Smooth muscle cell (in vitro differentiated cells): Measurements from ENCODE around the gene ARHGAP10. TPM values are rescaled to one million over a fixed set of nuclear protein-coding genes. Genes with fewer than 3 reads are reported as not detected.

Experiments used
- DNase-seq: peaks from one replicate; lab custom pipeline; 2025; ENCODE audit not compliant: unreplicated experiment; lab: John Stamatoyannopoulos, UW
- H2AFZ ChIP-seq: fragments of 200-600 bp; sonication (generic); 2 replicates; pipeline ENCODE4 v1.6.0; 2016; ENCODE audit warnings: antibody characterized with exemption, low read depth, mild to moderate bottlenecking
- H3F3A ChIP-seq: fragments of 200-600 bp; sonication (generic); 2 replicates; pipeline ENCODE4 v1.6.0; 2017; ENCODE audit warnings: antibody characterized with exemption, low read depth
- H3K27ac ChIP-seq: fragments of 200-600 bp; sonication (generic); 2 replicates; pipeline ENCODE4 v1.5.1; 2016; ENCODE audit warnings: low read depth, mild to moderate bottlenecking
- H3K27me3 ChIP-seq: fragments of 200-600 bp; sonication (generic); 2 replicates; pipeline ENCODE4 v1.6.1; 2016; ENCODE audit warnings: low read depth, mild to moderate bottlenecking
- H3K36me3 ChIP-seq: fragments of 200-600 bp; sonication (generic); 2 replicates; pipeline ENCODE4 v1.5.1; 2016; ENCODE audit warnings: low read depth
- H3K4me1 ChIP-seq: fragments of 200-600 bp; sonication (generic); 2 replicates; pipeline ENCODE4 v1.5.1; 2016; ENCODE audit warnings: low read depth
- H3K4me2 ChIP-seq: fragments of 200-600 bp; sonication (generic); 2 replicates; pipeline ENCODE4 v1.6.0; 2016; ENCODE audit warnings: mild to moderate bottlenecking
- H3K4me3 ChIP-seq: fragments of 200-600 bp; sonication (generic); 2 replicates; pipeline ENCODE4 v1.5.1; 2016; ENCODE audit warnings: mild to moderate bottlenecking
- H3K79me2 ChIP-seq: fragments of 200-600 bp; sonication (generic); 2 replicates; pipeline ENCODE4 v1.6.0; 2016; ENCODE audit warnings: low read depth, mild to moderate bottlenecking
- H3K9ac ChIP-seq: fragments of 200-600 bp; sonication (generic); 2 replicates; pipeline ENCODE4 v1.6.0; 2016; ENCODE audit warnings: low read depth
- H3K9me3 ChIP-seq: fragments of 200-600 bp; sonication (generic); replicated peaks from 2 replicates; pipeline ENCODE4 v1.5.1; 2016; ENCODE audit warnings: low read depth
- H4K20me1 ChIP-seq: fragments of 200-600 bp; sonication (generic); 2 replicates; pipeline ENCODE4 v1.6.0; 2016; ENCODE audit warnings: low read depth
- CTCF ChIP-seq: fragments of 200-600 bp; sonication (generic); IDR thresholded peaks from 2 replicates; pipeline ENCODE4 v1.5.1; 2017; ENCODE audit warnings: borderline replicate concordance, mild to moderate bottlenecking, antibody characterized with exemption; ENCODE audit not compliant: insufficient read depth, poor library complexity, severe bottlenecking
- WGBS: methylation state at CpG from one replicate; pipeline ENCODE4 v1.1.7; 2016; ENCODE audit warnings: low lambda C conversion rate; 5-methylcytosine and 5-hydroxymethylcytosine counted together
- polyA plus RNA-seq: library from polyadenylated mRNA; unstranded; fragments of >200 nt; fragmentation: Nextera tagmentation; extraction: Ambion mirVana; gene quantifications from 2 replicates; pipeline ENCODE4 v1.2.1, GENCODE V29; 2016
- total RNA-seq: library from RNA; depleted of rRNA; stranded (reverse); fragments of >200 nt; gene quantifications from 2 replicates; pipeline ENCODE4 v1.2.3, GENCODE V29; 2014

The ARHGAP10 gene
- total and polyA plus RNA-seq, 2 experiments from 2014 or later: 6.2 to 11.6 TPM

GRCh38 chr4:147987252-147987651 is 255.4 kb downstream of the ARHGAP10 start:
- H3K27ac ChIP-seq: no peak overlapping the region
- H3K27me3 ChIP-seq: no peaks in the 10 kb centered on the region
- no peak overlapping the region for H3K9ac ChIP-seq
- no peaks in the 10 kb centered on the region for H3K9me3 ChIP-seq
- H3K4me3 ChIP-seq: no peak overlapping the region
- H3F3A ChIP-seq: no peaks in the 10 kb centered on the region
- no peak overlapping the region for H3K4me2 ChIP-seq
- H4K20me1 ChIP-seq: peaks cover 13% of the 10 kb centered on the region
- H3K79me2 ChIP-seq: no peaks in the 10 kb centered on the region
- DNase-seq: no peak
- 91% methylated on average over 4 of the region's 4 CpGs for WGBS
- TF ChIP-seq CTCF: no peak
- no peaks in the 10 kb centered on the region for H3K36me3 ChIP-seq
- peaks cover 17% of the 10 kb centered on the region for H3K4me1 ChIP-seq
- no peak overlapping the region for H2AFZ ChIP-seq

GRCh38 chr4:147991543-147992283 is 259.8 kb downstream of the ARHGAP10 start:
- WGBS: 95% methylated on average over 11 of the region's 11 CpGs
- no peak for DNase-seq
- Histone ChIP-seq H3K9me3 (no peaks in the 10 kb centered on the region), H3K4me1 (peaks cover 9% of the 10 kb centered on the region), H3K36me3 (no peaks in the 10 kb centered on the region), H3K79me2 (no peaks in the 10 kb centered on the region), H3K9ac (no peak overlapping the region), H2AFZ (no peak overlapping the region), H4K20me1 (peaks cover 26% of the 10 kb centered on the region), H3F3A (no peaks in the 10 kb centered on the region), H3K27ac (no peak overlapping the region), H3K4me3 (no peak overlapping the region), H3K27me3 (no peaks in the 10 kb centered on the region), H3K4me2 (no peak overlapping the region)
- no peak for TF ChIP-seq CTCF

DNA sequence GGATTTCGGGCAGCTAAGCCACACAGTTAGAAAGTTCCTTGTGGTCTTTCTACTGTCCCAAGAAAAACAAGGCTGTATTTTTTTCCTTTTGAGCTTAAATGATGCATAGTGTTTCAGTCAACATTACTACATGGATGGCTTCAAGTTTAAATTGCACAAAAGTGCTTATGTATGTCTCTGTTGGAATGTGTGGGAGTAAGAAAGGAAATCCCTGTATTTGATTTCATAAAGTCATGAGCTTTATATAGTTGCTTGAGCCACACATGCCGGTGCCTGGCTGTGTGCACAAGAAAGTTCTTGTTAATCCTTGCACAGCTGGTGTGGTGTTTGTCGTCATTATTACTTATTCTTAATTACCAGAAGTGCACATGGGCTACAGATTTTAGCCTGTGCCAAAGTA is 262.2 kb downstream of the ARHGAP10 start:
- 18% methylated on average over 3 of the region's 3 CpGs for WGBS
- Histone ChIP-seq H4K20me1 (peaks cover 26% of the 10 kb centered on the region), H3K36me3 (no peaks in the 10 kb centered on the region), H3K4me3 (no peak overlapping the region), H3K9ac (no peak overlapping the region), H2AFZ (no peak overlapping the region), H3F3A (no peaks in the 10 kb centered on the region), H3K4me2 (peak overlapping the region; percentile 26), H3K4me1 (peaks cover 4% of the 10 kb centered on the region), H3K27me3 (no peaks in the 10 kb centered on the region), H3K79me2 (no peaks in the 10 kb centered on the region), H3K27ac (no peak overlapping the region), H3K9me3 (no peaks in the 10 kb centered on the region)
- DNase-seq: no peak
- TF ChIP-seq CTCF: no peak
